GM12892 (cell line): ENCODE results near the gene CAPN5.

Experiments used
- POLR2A ChIP-seq: IDR thresholded peaks from 2 replicates; pipeline ENCODE4 v1.6.1; 2011; ENCODE audit warnings: low read depth, low read length, control low read depth
- TAF1 ChIP-seq: IDR thresholded peaks from 2 replicates; pipeline ENCODE4 v1.6.1; 2011; ENCODE audit warnings: low read depth, mild to moderate bottlenecking, control low read depth, low read length, borderline replicate concordance

DNA sequence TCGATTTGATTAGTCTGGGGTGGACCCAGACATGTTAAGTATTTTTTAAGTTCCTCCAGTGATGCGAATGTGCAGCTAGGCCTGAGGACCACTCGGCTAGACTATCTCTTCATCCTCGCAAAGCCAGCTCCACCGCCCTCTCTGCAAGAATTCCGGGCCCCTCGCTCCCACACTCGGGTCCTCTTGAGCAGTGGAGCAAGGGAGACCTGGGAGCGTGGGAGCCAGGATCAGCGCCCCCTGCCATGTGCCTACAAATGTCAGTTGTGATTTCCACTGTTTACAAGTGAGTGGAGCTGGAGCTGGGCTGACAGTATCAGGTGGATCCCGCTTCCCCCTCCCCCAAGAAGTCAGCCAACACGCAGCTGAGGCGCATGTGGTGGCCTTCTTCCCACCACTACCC is 25.9 kb upstream of the CAPN5 start:
- no peak for TF ChIP-seq POLR2A
- no peak for TF ChIP-seq TAF1
